GM21737 (cell line): ENCODE results near the gene EMID1.

ENCODE experiments used
- ATAC-seq: cut with Tn5 transposase; IDR thresholded peaks from one replicate; pipeline ENCODE4 v1.9.1; 2021; ENCODE audit warnings: mild to moderate bottlenecking, moderate library complexity; ENCODE audit not compliant: unreplicated experiment

EMID1 gene

GRCh38 chr22:29205594-29206371 lies at the start of gene EMID1:
Gene EMID1 (plus strand): TSS chr22:29205896. CDS start chr22:29206039, 143 bp downstream.
- no peak for ATAC-seq

GRCh38 chr22:29155966-29156365 lies 49.7 kb upstream of the EMID1 start:
- ATAC-seq, result no peak

- no peak for ATAC-seq
Observed at GRCh38 chr22:29156507-29156906, 49.2 kb upstream of the EMID1 start.

- no peak for ATAC-seq
Observed at GRCh38 chr22:29157759-29158535, 47.7 kb upstream of the EMID1 start.

- ATAC-seq, result no peak
Observed at GRCh38 chr22:29158546-29158945, 47.1 kb upstream of the EMID1 start.

- no peak for ATAC-seq
Observed at GRCh38 chr22:29163808-29164207, 41.9 kb upstream of the EMID1 start.

- ATAC-seq, result no peak
Observed at GRCh38 chr22:29165321-29166060, 40.2 kb upstream of the EMID1 start.

GRCh38 chr22:29166180-29166579 lies 39.5 kb upstream of the EMID1 start:
- no peak for ATAC-seq

GRCh38 chr22:29167032-29167911 lies 38.4 kb upstream of the EMID1 start:
- peak; percentile 91 for ATAC-seq

- no peak for ATAC-seq
Observed at GRCh38 chr22:29171721-29172120, 34.0 kb upstream of the EMID1 start.

- ATAC-seq, result no peak
Observed at GRCh38 chr22:29172216-29172615, 33.5 kb upstream of the EMID1 start.

- ATAC-seq, result no peak
Observed at GRCh38 chr22:29175312-29175835, 30.3 kb upstream of the EMID1 start.

- ATAC-seq, result no peak
Observed at GRCh38 chr22:29183971-29184848, 21.5 kb upstream of the EMID1 start.

- ATAC-seq, result no peak
Observed at GRCh38 chr22:29184849-29185490, 20.7 kb upstream of the EMID1 start.

GRCh38 chr22:29186302-29186701 lies 19.4 kb upstream of the EMID1 start:
- ATAC-seq, result no peak

- no peak for ATAC-seq
Observed at GRCh38 chr22:29187831-29188230, 17.9 kb upstream of the EMID1 start.

- ATAC-seq, result no peak
Observed at GRCh38 chr22:29190051-29190450, 15.6 kb upstream of the EMID1 start.

- no peak for ATAC-seq
Observed at GRCh38 chr22:29190918-29191317, 14.8 kb upstream of the EMID1 start.

GRCh38 chr22:29193021-29193420 lies 12.7 kb upstream of the EMID1 start:
- no peak for ATAC-seq
